CD14-positive monocyte (primary cell): ENCODE measurements around the gene CD38. TPM values are rescaled to one million over a fixed set of nuclear protein-coding genes. Genes with fewer than 3 reads are reported as not detected.
"Not testable (repeated sequence)": the region's sequence is repeated elsewhere in the genome, so short reads cannot be mapped to it uniquely, and the experiment has no call there.

Source experiments
- DNase-seq, 3 donors: peaks; one replicate each; pipeline ENCODE4 v3.0.0-alpha.2; 2011 to 2022
- H2AFZ ChIP-seq: 2 replicates; pipeline ENCODE4 v1.6.0; 2012; ENCODE audit warnings: mild to moderate bottlenecking, low read depth, low read length, inconsistent platforms; ENCODE audit not compliant: insufficient read depth, poor library complexity, severe bottlenecking
- H3K27ac ChIP-seq, 2 donors: 1 replicate in 1 of 2; 2 replicates in 1 of 2; pipeline ENCODE4 v1.5.1; 2012 to 2013; ENCODE audit warnings: low read length in 2 of 2, control low read depth in 1 of 2, inconsistent platforms in 1 of 2, low read depth in 1 of 2, mild to moderate bottlenecking in 1 of 2
- H3K27me3 ChIP-seq, 2 donors: one replicate each; pipeline versions ENCODE4 v1.6.0 to v1.6.1; 2011 to 2013; ENCODE audit warnings: low read length in 2 of 2; ENCODE audit not compliant: control insufficient read depth in 2 of 2, insufficient read depth in 2 of 2
- H3K36me3 ChIP-seq, 2 donors: replicated peaks in 1 of 2; 1 replicate in 1 of 2; 2 replicates in 1 of 2; pipeline versions ENCODE4 v1.5.1 to v1.6.1; 2012 to 2013; ENCODE audit warnings: low read length in 2 of 2, control low read depth in 1 of 2, inconsistent platforms in 1 of 2, mild to moderate bottlenecking in 1 of 2; ENCODE audit not compliant: insufficient read depth in 2 of 2, control insufficient read depth in 1 of 2
- H3K4me1 ChIP-seq, 2 donors: 1 replicate in 1 of 2; 2 replicates in 1 of 2; pipeline versions ENCODE4 v1.5.1 to v1.6.1; 2012 to 2013; ENCODE audit warnings: low read length in 2 of 2, control low read depth in 1 of 2, inconsistent platforms in 1 of 2, mild to moderate bottlenecking in 1 of 2, moderate library complexity in 1 of 2; ENCODE audit not compliant: insufficient read depth in 2 of 2, control insufficient read depth in 1 of 2
- H3K4me2 ChIP-seq: replicated peaks from 2 replicates; pipeline ENCODE3; 2012; ENCODE audit warnings: low read length, moderate library complexity, mild to moderate bottlenecking; ENCODE audit not compliant: poor library complexity, severe bottlenecking; ENCODE audit errors: extremely low read depth
- H3K4me3 ChIP-seq, 3 experiments: fragments of 200-600 bp in 1 of 3; sonication (generic) in 1 of 3; replicated peaks in 1 of 3; 1 replicate in 2 of 3; 2 replicates in 1 of 3; pipeline ENCODE4 v1.5.1; 2011 to 2013; ENCODE audit warnings: low read length in 3 of 3, mild to moderate bottlenecking in 3 of 3, control low read depth in 2 of 3, low read depth in 2 of 3, inconsistent platforms in 1 of 3, moderate library complexity in 1 of 3
- H3K79me2 ChIP-seq: 2 replicates; pipeline ENCODE4 v1.6.0; 2012; ENCODE audit warnings: mild to moderate bottlenecking, control low read depth, inconsistent platforms, low read length, moderate library complexity; ENCODE audit not compliant: insufficient read depth
- H3K9ac ChIP-seq: 2 replicates; pipeline ENCODE4 v1.6.0; 2017; ENCODE audit warnings: low read length, mild to moderate bottlenecking; ENCODE audit not compliant: insufficient read depth, poor library complexity, severe bottlenecking
- H3K9me3 ChIP-seq, 2 donors: replicated peaks in 1 of 2; 1 replicate in 1 of 2; 2 replicates in 1 of 2; pipeline versions ENCODE4 v1.5.1 to v1.6.1; 2012 to 2013; ENCODE audit warnings: low read length in 2 of 2, control low read depth in 1 of 2; ENCODE audit not compliant: control insufficient read depth in 1 of 2, insufficient read depth in 1 of 2
- H4K20me1 ChIP-seq: 2 replicates; pipeline ENCODE4 v1.6.0; 2012; ENCODE audit warnings: mild to moderate bottlenecking, low read length, control low read depth, moderate library complexity; ENCODE audit not compliant: insufficient read depth
- H3K27ac Mint-ChIP-seq, 7 donors: one replicate each; pipeline ENCODE4 v1.8.0; 2020; ENCODE audit warnings: mild to moderate bottlenecking in 7 of 7, mixed read lengths in 7 of 7, moderate library complexity in 6 of 7, inconsistent platforms in 2 of 7
- H3K27me3 Mint-ChIP-seq, 3 donors: one replicate each; pipeline ENCODE4 v1.8.0; 2021 to 2022; ENCODE audit warnings: low read depth in 3 of 3, mild to moderate bottlenecking in 3 of 3, mixed read lengths in 3 of 3, moderate library complexity in 3 of 3, inconsistent platforms in 1 of 3
- H3K36me3 Mint-ChIP-seq, 2 donors: one replicate each; pipeline ENCODE4 v1.8.0; 2020; ENCODE audit warnings: mixed read lengths in 2 of 2, inconsistent platforms in 1 of 2, mild to moderate bottlenecking in 1 of 2
- H3K4me1 Mint-ChIP-seq: one replicate; pipeline ENCODE4 v1.8.0; 2020; ENCODE audit warnings: mild to moderate bottlenecking, mixed read lengths
- H3K4me3 Mint-ChIP-seq, 2 donors: one replicate each; pipeline ENCODE4 v1.8.0; 2020; ENCODE audit warnings: mild to moderate bottlenecking in 2 of 2, mixed read lengths in 2 of 2, moderate library complexity in 1 of 2
- H3K9me3 Mint-ChIP-seq, 7 donors: one replicate each; pipeline ENCODE4 v1.8.0; 2020 to 2022; ENCODE audit warnings: mixed read lengths in 7 of 7, mild to moderate bottlenecking in 6 of 7, moderate library complexity in 6 of 7, inconsistent platforms in 2 of 7
- WGBS: methylation state at CpG from one replicate; pipeline ENCODE4 v1.1.5; 2013; ENCODE audit warnings: missing lambda C conversion rate; ENCODE audit not compliant: insufficient coverage; 5-methylcytosine and 5-hydroxymethylcytosine counted together
- intact Hi-C, 2 donors: fragments of 100-400 bp; cut with micrococcal nuclease; formaldehyde crosslinking; loops; one replicate each; pipeline versions ENCODE4 v1.15.0 to v1.15.1; 2023
- polyA minus RNA-seq: library from RNA; depleted of rRNA, polyadenylated mRNA; stranded (reverse); fragments of >200 nt; gene quantifications from 2 replicates; pipeline ENCODE4 v1.2.3, GENCODE V29; 2012
- polyA plus RNA-seq, 3 donors: library from polyadenylated mRNA; depleted of rRNA in 1 of 3; unstranded in 2 of 3; stranded (reverse) in 1 of 3; fragments of 300-500 nt in 2 of 3; fragments of >200 nt in 1 of 3; fragmentation: Illumina TruSeq in 2 of 3; gene quantifications; 1 replicate in 2 of 3; 2 replicates in 1 of 3; pipeline ENCODE4 v1.2.3, GENCODE V29; 2012 to 2021
- total RNA-seq, 12 experiments: library from RNA in 1 of 12; stranded (reverse) in 1 of 12; fragments of 120-200 nt in 1 of 12; gene quantifications; one replicate each; pipeline ENCODE4 v1.2.4 and lab custom pipeline; 2013 to 2026; ENCODE audit warnings: mixed read lengths in 6 of 12, inconsistent platforms in 1 of 12
- TF ChIP-seq, protein P1 (sequence below): fragments of 200-600 bp; IDR thresholded peaks from one replicate; pipeline ENCODE4 v1.8.0; 2022; ENCODE audit warnings: antibody characterized with exemption, mild to moderate bottlenecking

The CD38 gene
- 6.0 TPM for total RNA-seq (2013)
- polyA plus RNA-seq = 1 to 10 TPM; 2.3 to 4.4 (median 3.0) TPM
- 3.6 and 4.5 TPM in 2 replicates for polyA minus RNA-seq
- total RNA-seq (lab: John Stamatoyannopoulos, UW) = 5.7 to 20.5 (median 12.4) reads per million in 11 experiments

DNA sequence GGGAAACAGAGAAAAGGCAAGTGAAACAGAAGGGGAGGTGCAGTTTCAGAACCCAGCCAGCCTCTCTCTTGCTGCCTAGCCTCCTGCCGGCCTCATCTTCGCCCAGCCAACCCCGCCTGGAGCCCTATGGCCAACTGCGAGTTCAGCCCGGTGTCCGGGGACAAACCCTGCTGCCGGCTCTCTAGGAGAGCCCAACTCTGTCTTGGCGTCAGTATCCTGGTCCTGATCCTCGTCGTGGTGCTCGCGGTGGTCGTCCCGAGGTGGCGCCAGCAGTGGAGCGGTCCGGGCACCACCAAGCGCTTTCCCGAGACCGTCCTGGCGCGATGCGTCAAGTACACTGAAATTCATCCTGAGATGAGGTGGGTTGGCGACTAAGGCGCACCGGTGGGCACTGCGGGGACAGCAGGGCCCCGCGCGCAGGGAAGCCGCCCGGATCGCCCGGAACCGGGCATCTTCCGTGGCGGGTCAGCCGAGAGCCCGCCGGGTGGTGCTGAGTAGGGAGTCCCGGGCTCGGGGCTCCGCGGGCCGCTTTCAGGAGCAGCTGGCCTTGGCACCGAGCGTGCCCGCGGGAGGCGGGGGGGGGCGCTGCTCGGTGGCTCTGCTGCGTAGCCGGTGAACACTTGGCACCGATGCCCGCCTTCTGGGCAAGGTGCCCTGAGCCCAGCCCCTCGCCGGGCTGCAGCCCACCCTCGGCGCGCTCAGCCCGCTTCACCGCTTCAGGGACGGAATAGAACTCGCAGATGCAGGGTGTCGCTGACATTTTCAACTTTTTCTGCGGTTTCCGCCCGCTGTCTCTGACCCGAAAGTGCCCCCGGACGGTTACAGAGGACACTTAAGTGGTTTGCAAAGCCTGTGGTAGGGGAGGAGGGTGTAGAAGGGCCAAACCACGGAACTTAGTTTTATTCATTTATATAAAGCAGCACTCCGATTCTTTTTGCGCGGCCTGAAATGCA, at the start of gene CD38:
TSS of gene CD38 (plus strand) at position 40 of the 953 bp plus-strand sequence. CDS start at position 127, 87 bp downstream.
- under 1% methylated on average over 69 of the region's 76 CpGs for WGBS
- Mint-ChIP-seq H3K27ac (peak within 1 kb of the TSS; percentile 71 to 91 (median 85)), H3K36me3 (peaks cover 15 to 26% of the 10 kb centered on the region in 2 donors), H3K4me3 (peak within 1 kb of the TSS; percentile 95 to 98), H3K4me1 (peaks cover 61% of the 10 kb centered on the region), H3K27me3 (peaks cover 7 to 16% (median 8%) of the 10 kb centered on the region in 3 donors), H3K9me3 (peaks cover 0 to 4% (median 0%) of the 10 kb centered on the region in 7 donors)
- no peaks in the 10 kb centered on the region for H4K20me1 ChIP-seq
- H3K4me2 ChIP-seq = peak within 1 kb of the TSS; percentile 91
- H3K27me3 ChIP-seq = no peaks in the 10 kb centered on the region
- peak within 1 kb of the TSS; percentile 23 to 74 for H3K27ac ChIP-seq
- H3K79me2 ChIP-seq = peaks cover 29% of the 10 kb centered on the region
- no peaks in the 10 kb centered on the region for H3K9me3 ChIP-seq
- TF ChIP-seq, protein P1, sequence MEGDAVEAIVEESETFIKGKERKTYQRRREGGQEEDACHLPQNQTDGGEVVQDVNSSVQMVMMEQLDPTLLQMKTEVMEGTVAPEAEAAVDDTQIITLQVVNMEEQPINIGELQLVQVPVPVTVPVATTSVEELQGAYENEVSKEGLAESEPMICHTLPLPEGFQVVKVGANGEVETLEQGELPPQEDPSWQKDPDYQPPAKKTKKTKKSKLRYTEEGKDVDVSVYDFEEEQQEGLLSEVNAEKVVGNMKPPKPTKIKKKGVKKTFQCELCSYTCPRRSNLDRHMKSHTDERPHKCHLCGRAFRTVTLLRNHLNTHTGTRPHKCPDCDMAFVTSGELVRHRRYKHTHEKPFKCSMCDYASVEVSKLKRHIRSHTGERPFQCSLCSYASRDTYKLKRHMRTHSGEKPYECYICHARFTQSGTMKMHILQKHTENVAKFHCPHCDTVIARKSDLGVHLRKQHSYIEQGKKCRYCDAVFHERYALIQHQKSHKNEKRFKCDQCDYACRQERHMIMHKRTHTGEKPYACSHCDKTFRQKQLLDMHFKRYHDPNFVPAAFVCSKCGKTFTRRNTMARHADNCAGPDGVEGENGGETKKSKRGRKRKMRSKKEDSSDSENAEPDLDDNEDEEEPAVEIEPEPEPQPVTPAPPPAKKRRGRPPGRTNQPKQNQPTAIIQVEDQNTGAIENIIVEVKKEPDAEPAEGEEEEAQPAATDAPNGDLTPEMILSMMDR = peak; percentile 4
- peaks cover 0 to 8% of the 10 kb centered on the region in 2 donors for H3K36me3 ChIP-seq
- H3K4me3 ChIP-seq = peak within 1 kb of the TSS; percentile 67 to 88 (median 70)
- peak; percentile 21 to 44 (median 22) for DNase-seq
- peak within 1 kb of the TSS; percentile 59 for H3K9ac ChIP-seq
- peak within 1 kb of the TSS; percentile 87 for H2AFZ ChIP-seq
- peaks cover 51 to 58% of the 10 kb centered on the region in 2 donors for H3K4me1 ChIP-seq
- intact Hi-C loops = no loop called here

DNA sequence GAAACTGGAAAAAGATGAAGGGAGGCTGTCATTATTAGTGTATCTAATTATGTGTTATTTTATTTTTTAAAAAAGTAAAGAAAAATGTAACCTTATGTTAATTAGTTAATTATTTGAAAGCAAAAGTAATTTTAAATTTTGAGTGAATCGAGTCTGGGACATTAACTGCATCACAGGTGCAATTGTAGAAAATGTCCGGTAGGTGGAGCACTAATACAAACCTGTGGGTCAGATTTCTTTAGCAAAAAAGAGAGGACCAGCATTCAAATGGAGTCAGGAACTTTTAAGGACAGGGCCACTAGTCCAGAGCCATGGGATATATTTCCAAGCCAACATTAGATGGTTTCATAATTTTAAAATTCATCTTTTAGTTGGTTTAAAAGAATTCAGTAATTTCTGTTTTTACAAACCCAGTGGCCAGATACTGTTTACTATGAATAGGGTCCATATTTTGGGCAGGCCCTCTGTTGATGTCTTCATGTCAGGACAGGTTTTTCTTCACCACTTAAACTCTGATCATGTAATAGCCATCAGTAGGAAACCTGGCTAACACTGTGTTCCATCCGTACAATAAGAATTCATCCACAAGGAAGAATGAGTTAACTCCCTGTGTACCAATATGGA, 48.1 kb upstream of the CD38 start:
- Mint-ChIP-seq H3K4me3 (no peak overlapping the region), H3K27me3 (no peaks in the 10 kb centered on the region), H3K4me1 (peaks cover 13% of the 10 kb centered on the region), H3K27ac (no peak overlapping the region), H3K9me3 (peaks cover 6 to 10% (median 10%) of the 10 kb centered on the region in 7 donors), H3K36me3 (peaks cover 75 to 83% of the 10 kb centered on the region in 2 donors)
- Histone ChIP-seq H3K9me3 (peaks cover 3 to 4% of the 10 kb centered on the region in 2 donors), H3K36me3 (peaks cover 73 to 95% of the 10 kb centered on the region in 2 donors), H3K4me2 (no peak overlapping the region), H3K4me3 (no peak overlapping the region), H3K27ac (no peak overlapping the region), H3K9ac (no peak overlapping the region), H3K4me1 (peaks cover 0 to 4% of the 10 kb centered on the region in 2 donors), H3K27me3 (no peaks in the 10 kb centered on the region), H4K20me1 (peaks cover 48% of the 10 kb centered on the region), H3K79me2 (peaks cover 5% of the 10 kb centered on the region), H2AFZ (no peak overlapping the region)
- DNase-seq = peak; percentile 16 to 68 (median 51)
- WGBS = 0% methylated on average over 2 of the region's 3 CpGs
- intact Hi-C loops = no loop called here
- TF ChIP-seq, protein P1 = peak; percentile 87

DNA sequence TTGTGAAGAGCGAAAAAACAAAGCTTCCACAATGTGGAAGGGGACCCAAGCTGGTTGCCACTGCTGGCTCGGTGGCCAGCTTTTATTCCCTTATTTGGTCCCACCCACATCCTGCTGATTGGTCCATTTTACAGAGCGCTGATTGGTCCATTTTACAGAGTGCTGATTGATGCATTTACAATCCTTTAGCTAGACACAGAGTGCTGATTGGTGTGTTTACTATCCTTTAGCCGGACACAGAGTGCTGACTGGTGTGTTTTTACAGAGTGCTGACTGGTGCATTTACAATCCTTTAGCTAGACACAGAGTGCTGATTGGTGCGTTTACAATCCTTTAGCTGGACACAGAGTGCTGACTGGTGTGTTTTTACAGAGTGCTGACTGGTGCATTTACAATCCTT, 45.1 kb upstream of the CD38 start:
- H3K4me3 ChIP-seq, H3K9ac ChIP-seq, H2AFZ ChIP-seq, H3K27me3 Mint-ChIP-seq, intact Hi-C loops, H3K79me2 ChIP-seq, H3K4me3 Mint-ChIP-seq, H3K4me1 ChIP-seq, H3K4me2 ChIP-seq, H3K27me3 ChIP-seq, H3K9me3 ChIP-seq, DNase-seq: not testable (repeated sequence)
- WGBS = 43% methylated on average over 2 of the region's 5 CpGs
- H3K4me1 Mint-ChIP-seq = peaks cover 16% of the 10 kb centered on the region
- H3K36me3 ChIP-seq = peaks cover 60 to 95% of the 10 kb centered on the region in 2 donors
- peak overlapping the region in 1 of 2 donors; percentile 44 for H3K27ac ChIP-seq
- peaks cover 6 to 10% (median 10%) of the 10 kb centered on the region in 7 donors for H3K9me3 Mint-ChIP-seq
- peaks cover 77 to 85% of the 10 kb centered on the region in 2 donors for H3K36me3 Mint-ChIP-seq
- peak overlapping the region in 2 of 7 donors; percentile 3 to 85 for H3K27ac Mint-ChIP-seq
- peaks cover 37% of the 10 kb centered on the region for H4K20me1 ChIP-seq
